Measurements from ENCODE around the gene ANTXR1.

ANTXR1 gene

DNA sequence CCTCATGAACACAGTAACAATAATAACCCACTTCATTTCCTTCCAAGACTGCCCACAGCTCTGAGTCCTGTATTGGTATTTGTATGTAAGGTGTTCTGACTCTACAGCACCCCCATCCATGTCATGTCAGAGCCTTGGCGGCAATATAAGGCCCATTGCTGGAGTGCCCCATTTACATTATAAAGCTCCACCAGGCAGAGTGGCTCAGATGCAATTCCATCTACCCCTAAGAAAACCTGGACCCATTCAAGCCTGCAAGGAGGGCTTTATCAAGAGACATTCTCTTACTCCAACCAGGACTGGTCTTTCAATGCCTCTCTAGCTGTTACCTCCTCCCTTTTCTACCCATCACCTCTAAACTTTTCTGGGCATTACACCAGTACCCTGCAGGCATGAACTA, 101.6 kb downstream of the ANTXR1 start:
- TF ChIP-seq CTCF (conservative IDR thresholded peaks at IDR 0.05; ENCODE audit: control insufficient read depth, insufficient read depth, low read depth, low read length): no peak
- DNase-seq (ENCODE audit: low read depth): no peak
- no peak overlapping the region for H3K4me3 ChIP-seq (ENCODE audit: control insufficient read depth, low read depth, low read length)

GRCh38 chr2:69116438-69116837, 103.5 kb downstream of the ANTXR1 start:
- TF ChIP-seq CTCF (conservative IDR thresholded peaks at IDR 0.05; ENCODE audit: control insufficient read depth, insufficient read depth, low read depth, low read length): no peak
- H3K4me3 ChIP-seq (ENCODE audit: control insufficient read depth, low read depth, low read length): no peak overlapping the region
- no peak for DNase-seq (ENCODE audit: low read depth)

GRCh38 chr2:69118609-69119008, 105.6 kb downstream of the ANTXR1 start:
- no peak for DNase-seq (ENCODE audit: low read depth)
- no peak overlapping the region for H3K4me3 ChIP-seq (ENCODE audit: control insufficient read depth, low read depth, low read length)
- no peak for TF ChIP-seq CTCF (conservative IDR thresholded peaks at IDR 0.05; ENCODE audit: control insufficient read depth, insufficient read depth, low read depth, low read length)

DNA sequence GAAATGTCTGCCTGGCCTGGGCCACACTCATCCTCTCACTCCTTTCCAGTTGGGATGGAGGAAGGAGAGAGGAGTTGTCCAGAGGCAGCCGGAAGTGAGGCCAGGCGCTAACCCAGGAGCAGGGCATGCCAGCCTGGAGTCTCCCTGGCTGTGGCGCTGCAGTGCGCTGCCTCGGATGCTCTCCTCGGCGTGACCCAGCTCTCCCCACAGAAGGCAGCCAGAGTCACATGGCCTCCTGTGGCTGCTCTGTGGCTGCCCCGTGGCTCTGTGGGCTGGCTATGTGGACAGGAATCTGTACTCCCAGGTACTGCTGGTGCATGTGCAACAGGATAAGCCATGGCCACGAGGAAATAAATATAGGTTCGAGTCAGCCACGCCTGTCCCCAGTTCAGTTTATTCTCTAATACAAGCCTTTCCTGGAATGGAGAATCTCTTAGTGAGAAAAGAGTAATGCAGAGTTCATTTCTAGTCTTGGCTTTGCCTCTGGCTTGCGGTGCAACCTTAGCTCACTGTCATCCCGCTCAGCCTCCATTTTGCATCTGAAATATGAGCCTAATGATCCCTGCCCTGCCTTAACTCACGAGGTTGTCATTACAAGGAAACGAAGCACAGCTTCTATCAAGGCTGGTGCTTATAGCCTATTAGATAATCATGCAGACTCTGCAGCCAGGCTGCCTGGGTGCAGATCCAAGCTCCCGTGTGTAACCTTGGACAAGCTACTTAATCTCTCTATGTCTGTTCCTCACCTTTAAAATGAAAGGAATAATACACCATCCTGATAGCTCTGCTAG, 106.3 kb downstream of the ANTXR1 start:
- DNase-seq (ENCODE audit: low read depth): no peak
- TF ChIP-seq CTCF (conservative IDR thresholded peaks at IDR 0.05; ENCODE audit: control insufficient read depth, insufficient read depth, low read depth, low read length): no peak
- no peak overlapping the region for H3K4me3 ChIP-seq (ENCODE audit: control insufficient read depth, low read depth, low read length)

GRCh38 chr2:69122271-69122670, 109.3 kb downstream of the ANTXR1 start:
- H3K4me3 ChIP-seq (ENCODE audit: control insufficient read depth, low read depth, low read length): no peak overlapping the region
- TF ChIP-seq CTCF (conservative IDR thresholded peaks at IDR 0.05; ENCODE audit: control insufficient read depth, insufficient read depth, low read depth, low read length): no peak
- DNase-seq (ENCODE audit: low read depth): peak; percentile 75

DNA sequence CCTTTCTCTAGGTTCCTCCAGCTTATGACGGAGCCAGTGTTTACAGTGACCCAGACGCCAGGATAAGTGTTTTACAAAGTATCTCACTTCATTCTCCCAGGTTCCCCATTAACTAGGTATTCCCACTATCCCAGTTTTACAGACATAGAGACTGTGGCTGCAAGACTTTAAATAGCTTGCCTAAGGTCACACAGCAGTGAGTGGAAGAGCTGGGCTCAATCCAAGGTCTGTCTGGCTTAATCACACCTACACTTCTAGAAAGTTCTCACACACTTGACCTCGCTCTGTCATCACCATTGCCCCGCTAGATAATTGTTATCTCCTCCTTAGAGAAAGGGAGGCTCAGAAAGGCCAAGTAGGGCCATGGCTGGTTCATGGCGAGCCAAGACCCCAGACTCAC, 110.2 kb downstream of the ANTXR1 start:
- TF ChIP-seq CTCF (conservative IDR thresholded peaks at IDR 0.05; ENCODE audit: control insufficient read depth, insufficient read depth, low read depth, low read length): no peak
- peak; percentile 11 for DNase-seq (ENCODE audit: low read depth)
- H3K4me3 ChIP-seq (ENCODE audit: control insufficient read depth, low read depth, low read length): no peak overlapping the region

All from fibroblast of mammary gland (primary cell).